GM21737 (cell line): Measurements from ENCODE around the gene SPRR2G.
"Not testable (repeated sequence)": the region's sequence is repeated elsewhere in the genome, so short reads cannot be mapped to it uniquely, and the experiment has no call there.

ENCODE experiments used
- ATAC-seq: cut with Tn5 transposase; IDR thresholded peaks from one replicate; pipeline ENCODE4 v1.9.1; 2021; ENCODE audit warnings: mild to moderate bottlenecking, moderate library complexity; ENCODE audit not compliant: unreplicated experiment

The SPRR2G gene

GRCh38 chr1:153150846-153151245 lies at the start of gene SPRR2G:
SPRR2G (minus strand) TSS chr1:153150890; CDS start chr1:153150110, 780 bp downstream.
- ATAC-seq = no peak

GRCh38 chr1:153195216-153195615 lies 44.5 kb upstream of the SPRR2G start:
- ATAC-seq = no peak

GRCh38 chr1:153194331-153195050 lies 43.8 kb upstream of the SPRR2G start:
- ATAC-seq = no peak

- no peak for ATAC-seq
These were observed 42.0 kb upstream of the SPRR2G start for GRCh38 chr1:153192697-153193096.

- no peak for ATAC-seq
These were observed 39.7 kb upstream of the SPRR2G start for GRCh38 chr1:153190373-153190772.

GRCh38 chr1:153188301-153188700 lies 37.6 kb upstream of the SPRR2G start:
- not testable (repeated sequence) for ATAC-seq

GRCh38 chr1:153180556-153180955 lies 29.9 kb upstream of the SPRR2G start:
- no peak for ATAC-seq

GRCh38 chr1:153178922-153179321 lies 28.2 kb upstream of the SPRR2G start:
- ATAC-seq = no peak

- no peak for ATAC-seq
These were observed 23.9 kb upstream of the SPRR2G start for GRCh38 chr1:153174624-153175023.

GRCh38 chr1:153168686-153169085 lies 18.0 kb upstream of the SPRR2G start:
- ATAC-seq = no peak

GRCh38 chr1:153155541-153155940 lies 4.9 kb upstream of the SPRR2G start:
- ATAC-seq = no peak

GRCh38 chr1:153152481-153152880 lies 1.8 kb upstream of the SPRR2G start:
- ATAC-seq = no peak

GRCh38 chr1:153141377-153141776 lies 9.3 kb downstream of the SPRR2G start:
- ATAC-seq = no peak

- no peak for ATAC-seq
These were observed 10.2 kb downstream of the SPRR2G start for GRCh38 chr1:153140484-153140883.

GRCh38 chr1:153133743-153134142 lies 16.9 kb downstream of the SPRR2G start:
- no peak for ATAC-seq

GRCh38 chr1:153133267-153133666 lies 17.4 kb downstream of the SPRR2G start:
- no peak for ATAC-seq

GRCh38 chr1:153128688-153129087 lies 22.0 kb downstream of the SPRR2G start:
- ATAC-seq = not testable (repeated sequence)

GRCh38 chr1:153127296-153127695 lies 23.4 kb downstream of the SPRR2G start:
- ATAC-seq = no peak

- ATAC-seq = no peak
These were observed 25.2 kb downstream of the SPRR2G start for GRCh38 chr1:153125536-153125935.

GRCh38 chr1:153123793-153124192 lies 26.9 kb downstream of the SPRR2G start:
- ATAC-seq = not testable (repeated sequence)

- ATAC-seq = no peak
These were observed 27.8 kb downstream of the SPRR2G start for GRCh38 chr1:153122831-153123421.

GRCh38 chr1:153120945-153121344 lies 29.7 kb downstream of the SPRR2G start:
- ATAC-seq = no peak
